Sigmoid colon (tissue), 4 donors: ENCODE measurements around the gene SPRYD3.

Experiments
- POLR2A ChIP-seq, 2 donors: fragments of 450-650 bp; IDR thresholded peaks; one replicate each; pipeline ENCODE4 v1.6.1; 2016; ENCODE audit warnings: antibody characterized with exemption in 2 of 2, mild to moderate bottlenecking in 2 of 2, moderate library complexity in 2 of 2
- POLR2AphosphoS5 ChIP-seq, 4 donors: sonication (generic); formaldehyde crosslinking; IDR thresholded peaks; one replicate each; pipeline ENCODE4 v1.6.1; 2017; ENCODE audit warnings: antibody characterized with exemption in 4 of 4
- TF ChIP-seq, protein P1 (sequence below), 4 experiments: fragments of 450-650 bp in 3 of 4; fragments of 200-600 bp in 1 of 4; IDR thresholded peaks; one replicate each; pipeline ENCODE4 v1.5.1; 2016 to 2019; ENCODE audit warnings: antibody characterized with exemption in 4 of 4, mild to moderate bottlenecking in 3 of 4, moderate library complexity in 2 of 4

- TF ChIP-seq POLR2A (IDR thresholded peaks at IDR 0.05) (peak; percentile 81 to 90), POLR2AphosphoS5 (IDR thresholded peaks at IDR 0.05) (peak; percentile 81 to 95 (median 92))
- TF ChIP-seq, protein P1, sequence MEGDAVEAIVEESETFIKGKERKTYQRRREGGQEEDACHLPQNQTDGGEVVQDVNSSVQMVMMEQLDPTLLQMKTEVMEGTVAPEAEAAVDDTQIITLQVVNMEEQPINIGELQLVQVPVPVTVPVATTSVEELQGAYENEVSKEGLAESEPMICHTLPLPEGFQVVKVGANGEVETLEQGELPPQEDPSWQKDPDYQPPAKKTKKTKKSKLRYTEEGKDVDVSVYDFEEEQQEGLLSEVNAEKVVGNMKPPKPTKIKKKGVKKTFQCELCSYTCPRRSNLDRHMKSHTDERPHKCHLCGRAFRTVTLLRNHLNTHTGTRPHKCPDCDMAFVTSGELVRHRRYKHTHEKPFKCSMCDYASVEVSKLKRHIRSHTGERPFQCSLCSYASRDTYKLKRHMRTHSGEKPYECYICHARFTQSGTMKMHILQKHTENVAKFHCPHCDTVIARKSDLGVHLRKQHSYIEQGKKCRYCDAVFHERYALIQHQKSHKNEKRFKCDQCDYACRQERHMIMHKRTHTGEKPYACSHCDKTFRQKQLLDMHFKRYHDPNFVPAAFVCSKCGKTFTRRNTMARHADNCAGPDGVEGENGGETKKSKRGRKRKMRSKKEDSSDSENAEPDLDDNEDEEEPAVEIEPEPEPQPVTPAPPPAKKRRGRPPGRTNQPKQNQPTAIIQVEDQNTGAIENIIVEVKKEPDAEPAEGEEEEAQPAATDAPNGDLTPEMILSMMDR (IDR thresholded peaks at IDR 0.05): no peak
These were observed at the start of gene SPRYD3 for GRCh38 chr12:53079226-53080117.
